SK-N-MC (cell line): ENCODE measurements around the gene NEDD4L.

Experiments used
- EZH2 ChIP-seq: fragments of 200-600 bp; sonication (generic); IDR thresholded peaks from one replicate; pipeline ENCODE4 v1.6.1; 2017; ENCODE audit warnings: antibody characterized with exemption
- POLR2AphosphoS5 ChIP-seq: IDR thresholded peaks from 2 replicates; pipeline ENCODE4 v1.6.1; 2012; ENCODE audit warnings: mild to moderate bottlenecking, low read depth, low read length, borderline replicate concordance

DNA sequence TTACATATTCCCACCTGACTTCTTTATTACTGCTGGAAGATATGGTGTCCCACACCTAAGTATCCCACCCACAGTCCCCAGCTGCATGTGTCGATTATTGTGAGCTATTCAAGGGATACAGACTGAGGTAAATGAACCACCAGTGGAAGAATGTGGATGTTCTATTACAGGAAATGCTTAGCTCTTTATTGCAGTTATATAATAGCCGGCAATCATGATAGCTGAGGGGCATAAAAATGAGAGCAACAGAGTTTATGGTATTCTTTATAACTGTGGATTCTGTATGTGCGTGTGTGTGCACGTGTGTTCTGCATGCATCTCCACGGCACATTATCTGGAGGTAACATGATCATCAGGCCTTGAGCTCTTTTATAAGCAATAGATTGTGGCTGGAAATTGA lies 198.9 kb downstream of the NEDD4L start:
- no peak for TF ChIP-seq POLR2AphosphoS5
- TF ChIP-seq EZH2: no peak
